Stimulated activated naive CD8-positive, alpha-beta T cell treated with anti-CD3 and anti-CD28 coated beads, Interleukin-15, amount 100 ng/mL, for 72 hours (primary cell): ENCODE data around the gene CACUL1.
"Not testable (repeated sequence)": the region's sequence is repeated elsewhere in the genome, so short reads cannot be mapped to it uniquely, and the experiment has no call there.

Experiments
- ATAC-seq: fragments of 150-1000 bp; cut with Tn5 transposase; 2 replicates; pipeline ENCODE4 v1.10.0; 2021; ENCODE audit warnings: mild to moderate bottlenecking, moderate library complexity
- DNase-seq, 2 donors: peaks; one replicate each; pipeline ENCODE4 v3.0.0; 2021 to 2022
- H3K27ac Mint-ChIP-seq, 2 donors: one replicate each; pipeline ENCODE4 v1.8.0; 2022; ENCODE audit warnings: mild to moderate bottlenecking in 2 of 2, mixed read lengths in 2 of 2, moderate library complexity in 2 of 2
- H3K27me3 Mint-ChIP-seq: one replicate; pipeline ENCODE4 v1.8.0; 2022; ENCODE audit warnings: mixed read lengths
- H3K4me1 Mint-ChIP-seq: one replicate; pipeline ENCODE4 v1.8.0; 2022; ENCODE audit warnings: mild to moderate bottlenecking, mixed read lengths
- H3K4me3 Mint-ChIP-seq, 2 donors: one replicate each; pipeline ENCODE4 v1.8.0; 2022; ENCODE audit warnings: mild to moderate bottlenecking in 2 of 2, mixed read lengths in 2 of 2, moderate library complexity in 1 of 2
- H3K9me3 Mint-ChIP-seq, 2 donors: one replicate each; pipeline ENCODE4 v1.8.0; 2022; ENCODE audit warnings: mixed read lengths in 2 of 2

The CACUL1 gene

DNA sequence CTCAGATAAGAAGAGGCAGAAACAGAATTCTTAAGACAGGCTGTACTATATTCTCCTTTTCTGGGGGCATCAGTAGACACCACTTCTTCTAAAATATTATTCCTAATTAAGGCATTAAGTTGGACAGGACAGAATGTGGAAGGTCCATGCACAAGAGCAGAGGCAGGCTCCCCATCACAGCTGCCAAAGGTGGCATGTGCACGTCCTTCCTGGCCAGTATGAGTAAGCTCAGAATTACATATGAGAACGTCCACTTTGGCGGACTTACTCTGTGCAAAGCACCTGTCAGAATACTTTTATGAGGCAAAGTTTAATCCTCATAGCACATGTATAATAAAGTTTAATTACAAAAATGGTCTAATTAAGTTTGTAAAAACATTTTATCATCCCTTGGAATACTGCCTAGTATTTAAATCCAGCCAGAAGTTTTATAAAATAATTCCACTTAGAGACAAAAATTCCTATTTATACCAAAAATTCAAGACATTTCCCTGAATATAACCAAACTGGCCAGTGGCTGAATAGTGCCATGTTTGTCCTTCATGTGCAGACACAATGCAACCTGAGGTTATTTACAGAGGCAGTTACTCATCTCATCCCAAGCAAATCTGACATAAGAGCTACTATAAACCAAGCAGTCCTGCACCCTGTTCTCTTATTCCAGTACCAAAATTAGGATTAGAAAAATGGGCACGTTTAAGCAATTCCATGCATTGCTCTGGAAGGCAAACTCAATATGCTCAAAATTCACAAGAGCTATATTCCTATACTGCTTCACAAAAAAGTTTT lies 65.5 kb downstream of the CACUL1 start:
- H3K27ac Mint-ChIP-seq: no peak overlapping the region
- no peaks in the 10 kb centered on the region for H3K9me3 Mint-ChIP-seq
- DNase-seq (no peak), ATAC-seq (no peak)
- no peaks in the 10 kb centered on the region for H3K4me1 Mint-ChIP-seq
- no peaks in the 10 kb centered on the region for H3K27me3 Mint-ChIP-seq
- no peak overlapping the region for H3K4me3 Mint-ChIP-seq

DNA sequence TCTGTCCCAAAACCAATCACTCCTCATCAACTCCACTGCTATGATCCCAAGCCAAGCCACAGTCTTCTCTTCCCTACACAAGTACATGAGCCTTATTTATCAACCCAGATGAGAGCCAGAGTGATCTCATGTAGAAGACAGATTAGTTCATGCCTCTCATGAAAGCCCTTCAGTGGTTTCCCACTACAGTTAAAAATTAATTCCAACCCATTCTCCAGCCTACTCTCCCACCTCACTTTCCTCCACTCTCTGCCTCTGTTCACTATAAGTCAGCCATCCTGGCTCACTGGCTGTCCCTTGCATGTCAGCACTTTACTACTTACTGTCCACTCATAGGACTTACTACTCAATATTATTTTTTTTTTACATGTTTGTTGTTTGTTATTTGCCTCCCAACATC lies 67.3 kb downstream of the CACUL1 start:
- H3K27ac Mint-ChIP-seq: peak overlapping the region; percentile 4 to 70
- no peak for ATAC-seq
- no peak for DNase-seq
- H3K4me3 Mint-ChIP-seq: no peak overlapping the region
- no peaks in the 10 kb centered on the region for H3K9me3 Mint-ChIP-seq
- no peaks in the 10 kb centered on the region for H3K4me1 Mint-ChIP-seq
- H3K27me3 Mint-ChIP-seq: no peaks in the 10 kb centered on the region

GRCh38 chr10:118682533-118682932 lies 72.2 kb downstream of the CACUL1 start:
- no peaks in the 10 kb centered on the region for H3K4me1 Mint-ChIP-seq
- no peaks in the 10 kb centered on the region for H3K27me3 Mint-ChIP-seq
- no peak overlapping the region for H3K4me3 Mint-ChIP-seq
- no peak overlapping the region for H3K27ac Mint-ChIP-seq
- no peak for DNase-seq
- no peaks in the 10 kb centered on the region for H3K9me3 Mint-ChIP-seq
- no peak for ATAC-seq

- Mint-ChIP-seq H3K9me3 (no peaks in the 10 kb centered on the region), H3K27me3 (no peaks in the 10 kb centered on the region), H3K4me1 (no peaks in the 10 kb centered on the region), H3K27ac (no peak overlapping the region), H3K4me3 (no peak overlapping the region)
- DNase-seq (no peak), ATAC-seq (no peak)
These were observed 74.6 kb downstream of the CACUL1 start for GRCh38 chr10:118680197-118680596.

- H3K27me3 Mint-ChIP-seq: no peaks in the 10 kb centered on the region
- ATAC-seq (no peak), DNase-seq (no peak)
- peak overlapping the region in 1 of 2 donors; percentile 67 for H3K27ac Mint-ChIP-seq
- no peaks in the 10 kb centered on the region for H3K9me3 Mint-ChIP-seq
- H3K4me1 Mint-ChIP-seq: peaks cover 10% of the 10 kb centered on the region
- H3K4me3 Mint-ChIP-seq: no peak overlapping the region
These were observed 80.4 kb downstream of the CACUL1 start for GRCh38 chr10:118674226-118674919.

DNA sequence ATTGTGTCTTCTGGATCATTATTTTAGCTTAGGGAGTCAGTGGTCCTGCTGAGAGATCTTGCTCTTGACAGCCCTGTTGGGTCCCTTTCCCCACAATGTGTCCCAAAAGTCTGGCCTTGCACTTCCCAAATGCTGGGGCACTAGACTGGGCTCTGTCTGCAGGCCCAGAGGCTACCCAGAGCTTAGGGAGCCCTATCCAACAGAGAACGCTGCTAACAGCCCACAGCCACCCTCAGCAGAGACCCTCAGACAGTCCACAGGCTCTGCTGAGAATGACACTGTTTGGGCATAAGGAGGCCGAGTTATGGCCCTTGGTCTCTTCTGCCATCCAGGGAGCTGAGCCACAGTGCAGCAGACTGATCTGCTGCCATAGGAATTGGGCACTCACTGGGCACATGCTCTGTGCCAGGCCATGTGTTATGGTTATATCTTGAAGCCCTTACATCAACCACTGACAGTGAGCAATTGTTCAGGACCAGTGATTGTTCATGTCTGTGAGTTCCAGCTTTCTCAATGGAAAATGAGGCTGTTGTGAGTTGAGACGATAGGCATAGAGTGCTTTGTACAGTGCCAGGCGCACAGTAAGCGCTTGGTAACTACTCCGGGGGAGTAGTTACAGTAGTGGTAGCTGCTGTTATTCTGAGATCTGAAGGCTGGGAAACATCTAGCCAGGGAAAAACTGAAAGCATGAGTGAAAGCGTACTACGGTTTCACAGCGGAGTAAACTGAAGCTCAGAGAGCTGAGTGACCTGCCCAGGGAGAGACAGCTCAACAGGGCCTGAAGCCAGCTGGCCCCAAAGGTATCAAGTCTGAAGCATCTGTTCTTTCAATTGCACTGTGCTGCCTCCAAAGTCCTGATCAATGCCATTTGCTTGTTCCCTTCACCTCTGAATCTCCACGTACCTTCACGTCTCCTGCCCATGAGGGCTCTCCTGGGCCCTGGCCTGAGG lies 81.7 kb downstream of the CACUL1 start:
- H3K4me1 Mint-ChIP-seq: peaks cover 17% of the 10 kb centered on the region
- no peaks in the 10 kb centered on the region for H3K9me3 Mint-ChIP-seq
- no peak overlapping the region for H3K4me3 Mint-ChIP-seq
- H3K27me3 Mint-ChIP-seq: no peaks in the 10 kb centered on the region
- ATAC-seq (no peak), DNase-seq (no peak)
- peak overlapping the region in 1 of 2 donors; percentile 24 for H3K27ac Mint-ChIP-seq

DNA sequence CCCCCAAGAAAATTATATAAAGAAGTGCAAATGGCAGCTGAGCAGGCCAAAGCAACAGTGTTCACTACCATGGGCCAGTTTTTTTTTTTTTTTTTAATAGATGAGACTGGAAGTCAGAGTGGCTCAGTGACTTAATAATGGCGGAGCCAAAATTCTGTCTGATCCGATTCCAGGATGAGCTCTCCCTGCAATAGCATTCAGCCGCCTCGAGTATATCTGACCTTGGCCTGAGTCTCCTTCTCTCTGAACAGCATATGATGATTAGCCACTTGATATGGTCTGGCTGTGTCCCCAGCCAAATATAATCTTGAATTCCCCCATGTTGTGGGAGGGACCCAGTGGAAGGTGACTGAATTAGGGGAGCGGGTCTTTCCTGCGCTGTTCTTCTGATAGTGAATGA lies 82.6 kb downstream of the CACUL1 start:
- DNase-seq: no peak
- H3K27me3 Mint-ChIP-seq: no peaks in the 10 kb centered on the region
- peak overlapping the region in 1 of 2 donors; percentile 20 for H3K27ac Mint-ChIP-seq
- peaks cover 17% of the 10 kb centered on the region for H3K4me1 Mint-ChIP-seq
- no peak overlapping the region for H3K4me3 Mint-ChIP-seq
- no peaks in the 10 kb centered on the region for H3K9me3 Mint-ChIP-seq
- ATAC-seq: no peak

DNA sequence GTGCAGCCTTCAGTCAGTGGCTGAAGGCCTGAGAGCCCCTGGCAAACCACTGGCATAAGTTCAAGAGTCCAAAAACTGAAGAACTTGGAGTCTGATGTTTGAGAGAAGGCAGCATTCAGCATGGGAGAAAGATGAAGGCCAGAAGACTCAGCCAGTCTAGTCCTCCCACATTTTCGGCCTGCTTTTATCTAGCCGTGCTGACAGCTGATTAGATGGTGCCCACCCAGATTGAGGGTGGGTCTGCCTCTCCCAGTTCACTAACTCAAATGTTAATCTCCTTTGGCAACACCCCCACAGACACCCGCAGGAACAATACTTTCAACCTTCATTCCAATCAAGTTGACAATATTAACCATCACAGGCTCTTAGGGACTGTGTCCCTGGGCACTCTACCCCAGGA lies 83.5 kb downstream of the CACUL1 start:
- ATAC-seq, H3K9me3 Mint-ChIP-seq, H3K4me3 Mint-ChIP-seq, H3K27me3 Mint-ChIP-seq, DNase-seq, H3K27ac Mint-ChIP-seq: not testable (repeated sequence)
- peaks cover 17% of the 10 kb centered on the region for H3K4me1 Mint-ChIP-seq

GRCh38 chr10:118670472-118671124 lies 84.2 kb downstream of the CACUL1 start:
- Mint-ChIP-seq H3K27ac (no peak overlapping the region), H3K4me1 (peaks cover 17% of the 10 kb centered on the region), H3K9me3 (no peaks in the 10 kb centered on the region), H3K4me3 (no peak overlapping the region), H3K27me3 (no peaks in the 10 kb centered on the region)
- no peak for ATAC-seq
- no peak for DNase-seq

DNA sequence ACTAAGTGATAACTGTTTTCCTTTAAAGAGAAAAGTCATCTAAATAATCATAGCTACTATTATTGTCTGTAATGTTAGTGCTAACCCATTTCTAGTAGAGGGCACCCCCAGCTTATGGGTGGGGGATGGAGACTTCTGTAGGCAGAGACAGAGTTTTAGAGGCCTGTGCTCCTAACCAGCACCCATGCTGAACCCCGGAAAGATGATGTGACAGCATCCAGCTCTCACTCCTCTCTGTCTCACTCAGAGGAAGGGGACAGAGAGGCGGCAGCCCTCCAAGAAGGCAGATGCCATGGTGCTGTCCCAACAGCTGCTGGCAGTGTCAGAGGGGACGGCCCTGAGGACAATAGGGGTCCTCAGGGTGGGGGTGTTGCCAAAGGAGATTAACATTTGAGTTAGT lies 84.9 kb downstream of the CACUL1 start:
- Mint-ChIP-seq H3K27me3 (no peaks in the 10 kb centered on the region), H3K9me3 (no peaks in the 10 kb centered on the region), H3K4me3 (no peak overlapping the region), H3K27ac (peak overlapping the region; percentile 45 to 75), H3K4me1 (peaks cover 17% of the 10 kb centered on the region)
- ATAC-seq (peak; percentile 11), DNase-seq (no peak)

- H3K9me3 Mint-ChIP-seq: no peaks in the 10 kb centered on the region
- H3K27ac Mint-ChIP-seq: peak overlapping the region; percentile 75 to 82
- H3K27me3 Mint-ChIP-seq: no peaks in the 10 kb centered on the region
- H3K4me3 Mint-ChIP-seq: peak overlapping the region; percentile 1 to 36
- ATAC-seq: peak; percentile 50
- DNase-seq: no peak
- H3K4me1 Mint-ChIP-seq: peaks cover 17% of the 10 kb centered on the region
These were observed 85.6 kb downstream of the CACUL1 start for GRCh38 chr10:118669020-118669791.

DNA sequence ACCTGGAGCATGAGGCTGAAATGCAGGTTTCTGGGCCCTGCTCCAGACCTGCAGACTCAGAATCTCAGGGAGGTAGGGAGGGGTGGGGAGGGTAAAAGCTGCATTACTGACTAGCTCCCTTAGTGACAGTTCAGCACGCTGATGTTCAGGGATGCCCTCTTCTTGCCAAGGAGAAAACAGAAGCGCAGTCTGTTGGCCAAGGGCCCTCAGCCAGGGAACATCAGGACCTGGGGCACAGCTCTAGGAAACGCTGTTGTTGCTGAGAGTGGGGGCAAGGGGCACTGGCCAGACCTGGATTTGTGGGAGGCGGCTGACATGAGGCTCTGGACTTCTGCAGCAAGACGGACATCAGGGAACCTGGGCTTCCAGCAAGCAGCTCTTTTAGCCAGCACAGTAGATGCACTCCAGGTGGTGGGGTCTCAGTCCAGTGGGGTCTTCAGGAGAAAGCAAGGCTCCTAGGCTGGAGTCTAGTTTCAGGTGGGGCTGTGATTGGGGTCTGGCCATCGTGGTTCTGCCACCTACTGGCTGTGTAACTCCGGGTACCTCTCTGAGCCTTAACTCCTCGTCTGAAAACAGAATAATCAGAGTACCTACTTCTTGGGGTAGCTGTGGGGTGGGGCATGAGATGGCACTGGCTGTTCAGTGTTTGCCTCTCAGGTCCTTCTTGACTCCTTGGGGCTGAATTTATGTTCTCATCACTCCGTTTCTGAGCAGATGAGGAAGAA lies 86.4 kb downstream of the CACUL1 start:
- Mint-ChIP-seq H3K27ac (peak overlapping the region in 1 of 2 donors; percentile 29), H3K4me3 (no peak overlapping the region), H3K27me3 (no peaks in the 10 kb centered on the region), H3K9me3 (no peaks in the 10 kb centered on the region), H3K4me1 (peaks cover 19% of the 10 kb centered on the region)
- ATAC-seq (peak; percentile 21), DNase-seq (no peak)

GRCh38 chr10:118667732-118668131 lies 87.0 kb downstream of the CACUL1 start:
- no peak overlapping the region for H3K27ac Mint-ChIP-seq
- ATAC-seq: no peak
- H3K9me3 Mint-ChIP-seq: no peaks in the 10 kb centered on the region
- no peak for DNase-seq
- H3K4me1 Mint-ChIP-seq: peaks cover 25% of the 10 kb centered on the region
- no peak overlapping the region for H3K4me3 Mint-ChIP-seq
- no peaks in the 10 kb centered on the region for H3K27me3 Mint-ChIP-seq

- Mint-ChIP-seq H3K27me3 (no peaks in the 10 kb centered on the region), H3K9me3 (peaks cover 5 to 12% of the 10 kb centered on the region in 2 donors), H3K4me1 (peaks cover 36% of the 10 kb centered on the region), H3K4me3 (no peak overlapping the region), H3K27ac (peak overlapping the region in 1 of 2 donors; percentile 78)
- DNase-seq (no peak), ATAC-seq (no peak)
These were observed 88.4 kb downstream of the CACUL1 start for GRCh38 chr10:118666350-118666749.
